NCI-H526 (cell line): ENCODE measurements around the gene ELMOD2.

Experiments used
- DNase-seq, 2 experiments: peaks; one replicate each; lab custom pipeline; 2025; lab: John Stamatoyannopoulos, UW

Gene ELMOD2

GRCh38 chr4:140581078-140581477 is 57.1 kb downstream of the ELMOD2 start:
- peak; percentile 57 to 64 for DNase-seq

GRCh38 chr4:140584439-140584838 is 60.5 kb downstream of the ELMOD2 start:
- DNase-seq, result no peak

- peak; percentile 52 to 71 for DNase-seq
Measured at GRCh38 chr4:140595065-140595464, 71.1 kb downstream of the ELMOD2 start.

GRCh38 chr4:140600408-140600807 is 76.4 kb downstream of the ELMOD2 start:
- DNase-seq, result peak; percentile 65 to 89

- no peak for DNase-seq
Measured at GRCh38 chr4:140602714-140603113, 78.7 kb downstream of the ELMOD2 start.

- no peak for DNase-seq
Measured at GRCh38 chr4:140603286-140603685, 79.3 kb downstream of the ELMOD2 start.
